BE2C (cell line): ENCODE measurements around the gene GAREM1.
"Not testable (repeated sequence)": the region's sequence is repeated elsewhere in the genome, so short reads cannot be mapped to it uniquely, and the experiment has no call there.

Experiments
- DNase-seq: peaks from one replicate; pipeline ENCODE4 v3.0.0-alpha.2; 2020
- H3K27me3 ChIP-seq: fragments of 250-450 bp; sonication (Bioruptor Pico); 2 replicates; pipeline ENCODE4 v1.5.1; 2020; ENCODE audit warnings: mild to moderate bottlenecking
- H3K36me3 ChIP-seq: fragments of 250-450 bp; sonication (Bioruptor Pico); 2 replicates; pipeline ENCODE4 v1.5.1; 2020; ENCODE audit warnings: mild to moderate bottlenecking
- H3K4me1 ChIP-seq: fragments of 250-450 bp; sonication (Bioruptor Pico); 2 replicates; pipeline ENCODE4 v1.5.1; 2020
- H3K4me3 ChIP-seq: 2 replicates; pipeline ENCODE4 v1.5.1; 2011; ENCODE audit warnings: low read depth, low read length
- H3K9me3 ChIP-seq: fragments of 250-450 bp; sonication (Bioruptor Pico); 2 replicates; pipeline ENCODE4 v1.5.1; 2020
- CTCF ChIP-seq: IDR thresholded peaks from 2 replicates; pipeline ENCODE4 v1.5.1; 2012; ENCODE audit warnings: mild to moderate bottlenecking, low read depth, low read length

The GAREM1 gene

GRCh38 chr18:32298171-32298667 lies 172.5 kb downstream of the GAREM1 start:
- H3K27me3 ChIP-seq = no peaks in the 10 kb centered on the region
- H3K9me3 ChIP-seq = no peaks in the 10 kb centered on the region
- no peak for DNase-seq
- H3K36me3 ChIP-seq = no peaks in the 10 kb centered on the region
- no peaks in the 10 kb centered on the region for H3K4me1 ChIP-seq
- no peak overlapping the region for H3K4me3 ChIP-seq
- no peak for TF ChIP-seq CTCF

GRCh38 chr18:32297579-32298170 lies 173.0 kb downstream of the GAREM1 start:
- no peak overlapping the region for H3K4me3 ChIP-seq
- no peaks in the 10 kb centered on the region for H3K27me3 ChIP-seq
- no peak for TF ChIP-seq CTCF
- no peaks in the 10 kb centered on the region for H3K36me3 ChIP-seq
- no peaks in the 10 kb centered on the region for H3K4me1 ChIP-seq
- DNase-seq = no peak
- H3K9me3 ChIP-seq = no peaks in the 10 kb centered on the region

- DNase-seq = no peak
- Histone ChIP-seq H3K27me3 (no peaks in the 10 kb centered on the region), H3K36me3 (no peaks in the 10 kb centered on the region), H3K4me3 (no peak overlapping the region), H3K4me1 (no peaks in the 10 kb centered on the region), H3K9me3 (no peaks in the 10 kb centered on the region)
- TF ChIP-seq CTCF = no peak
Observed at GRCh38 chr18:32296851-32297250, 173.8 kb downstream of the GAREM1 start.

- Histone ChIP-seq H3K27me3 (no peaks in the 10 kb centered on the region), H3K9me3 (no peaks in the 10 kb centered on the region), H3K4me1 (no peaks in the 10 kb centered on the region), H3K36me3 (no peaks in the 10 kb centered on the region), H3K4me3 (no peak overlapping the region)
- DNase-seq = no peak
- no peak for TF ChIP-seq CTCF
Observed at GRCh38 chr18:32295604-32296003, 175.1 kb downstream of the GAREM1 start.

GRCh38 chr18:32293107-32293506 lies 177.6 kb downstream of the GAREM1 start:
- DNase-seq = no peak
- Histone ChIP-seq H3K36me3 (no peaks in the 10 kb centered on the region), H3K4me3 (no peak overlapping the region), H3K4me1 (no peaks in the 10 kb centered on the region), H3K9me3 (no peaks in the 10 kb centered on the region), H3K27me3 (no peaks in the 10 kb centered on the region)
- TF ChIP-seq CTCF = no peak

- not testable (repeated sequence) for H3K27me3 ChIP-seq, H3K4me1 ChIP-seq, H3K36me3 ChIP-seq, H3K9me3 ChIP-seq, H3K4me3 ChIP-seq, DNase-seq
Observed at GRCh38 chr18:32291623-32292022, 179.1 kb downstream of the GAREM1 start.
